Dendritic cell treated with granulocyte-macrophage colony-stimulating factor and Interleukin-4, amounts not matched to agents 40 ng/mL and 50 ng/mL, for 4 days (primary cell): Measurements from ENCODE around the gene C3.
"Not testable (repeated sequence)": the region's sequence is repeated elsewhere in the genome, so short reads cannot be mapped to it uniquely, and the experiment has no call there.

Experiments used
- H3K27ac Mint-ChIP-seq: one replicate; pipeline ENCODE4 v1.8.0; 2022; ENCODE audit warnings: mild to moderate bottlenecking, mixed read lengths
- H3K27me3 Mint-ChIP-seq: one replicate; pipeline ENCODE4 v1.8.0; 2022; ENCODE audit warnings: mild to moderate bottlenecking, mixed read lengths
- H3K36me3 Mint-ChIP-seq: one replicate; pipeline ENCODE4 v1.8.0; 2022; ENCODE audit warnings: low read depth, mixed read lengths
- H3K4me1 Mint-ChIP-seq: one replicate; pipeline ENCODE4 v1.8.0; 2022; ENCODE audit warnings: low read depth, mixed read lengths
- H3K4me3 Mint-ChIP-seq: one replicate; pipeline ENCODE4 v1.8.0; 2022; ENCODE audit warnings: mild to moderate bottlenecking, moderate library complexity, mixed read lengths
- H3K9me3 Mint-ChIP-seq: one replicate; pipeline ENCODE4 v1.8.0; 2022; ENCODE audit warnings: mixed read lengths
- intact Hi-C: fragments of 100-400 bp; cut with micrococcal nuclease; formaldehyde crosslinking; loops from one replicate; pipeline ENCODE4 v1.15.0; 2022

Gene C3

DNA sequence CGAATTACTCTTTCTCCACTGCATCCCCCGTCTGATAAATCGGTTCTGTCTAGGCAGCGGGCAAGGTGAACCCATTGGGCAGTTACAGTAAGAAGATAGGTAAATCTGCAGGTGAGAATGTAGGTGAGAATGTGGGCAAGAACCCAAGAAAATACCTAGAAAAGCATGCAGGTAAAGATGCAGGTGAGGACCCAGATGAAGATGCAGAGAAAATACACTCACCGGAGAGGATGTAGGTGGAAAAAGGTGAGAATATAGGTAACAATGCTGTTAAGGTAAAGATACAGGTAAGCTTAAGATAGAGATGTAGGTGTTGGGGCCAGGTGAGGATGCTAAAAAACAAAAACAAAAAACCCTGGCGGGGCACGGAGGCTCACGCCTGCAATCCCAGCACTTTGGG is 44.2 kb downstream of the C3 start:
- no peak overlapping the region for H3K27ac Mint-ChIP-seq
- no peaks in the 10 kb centered on the region for H3K36me3 Mint-ChIP-seq
- peaks cover 7% of the 10 kb centered on the region for H3K9me3 Mint-ChIP-seq
- H3K27me3 Mint-ChIP-seq: peaks cover 13% of the 10 kb centered on the region
- H3K4me1 Mint-ChIP-seq: peaks cover 68% of the 10 kb centered on the region
- H3K4me3 Mint-ChIP-seq: no peak overlapping the region
- intact Hi-C loops: loop anchor here (10.0 kb wide), 1 partner anchor 49 kb away; the partner anchor contains the start of gene C3

DNA sequence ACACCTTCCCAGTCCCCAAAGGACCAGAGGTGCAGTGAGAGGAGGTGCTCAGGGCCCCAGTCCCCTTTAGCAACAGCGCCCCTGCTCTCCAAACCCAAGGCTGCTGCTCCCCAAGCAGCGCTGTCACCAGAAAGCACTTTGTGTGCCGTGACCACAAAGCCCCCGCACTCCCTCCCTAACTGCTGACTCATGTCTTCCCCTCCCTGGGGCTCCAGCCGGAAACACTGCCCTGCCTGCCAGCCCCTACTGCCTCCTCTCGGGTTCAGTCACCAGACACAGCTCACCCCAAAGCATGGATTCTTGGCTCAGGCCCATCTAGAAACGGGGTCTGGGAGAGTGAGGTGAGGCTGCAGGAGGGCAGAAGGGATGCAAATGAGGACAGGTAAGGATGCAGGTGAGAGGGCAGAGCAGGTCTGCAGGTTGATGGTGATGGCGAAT is 45.6 kb downstream of the C3 start:
- Mint-ChIP-seq H3K9me3 (no peaks in the 10 kb centered on the region), H3K4me1 (peaks cover 69% of the 10 kb centered on the region), H3K36me3 (no peaks in the 10 kb centered on the region), H3K27ac (peak overlapping the region; percentile 53), H3K27me3 (peaks cover 2% of the 10 kb centered on the region), H3K4me3 (peak overlapping the region; percentile 63)
- intact Hi-C loops: loop anchor here (10.0 kb wide), 1 partner anchor 50 kb away; the partner anchor contains the start of gene C3

DNA sequence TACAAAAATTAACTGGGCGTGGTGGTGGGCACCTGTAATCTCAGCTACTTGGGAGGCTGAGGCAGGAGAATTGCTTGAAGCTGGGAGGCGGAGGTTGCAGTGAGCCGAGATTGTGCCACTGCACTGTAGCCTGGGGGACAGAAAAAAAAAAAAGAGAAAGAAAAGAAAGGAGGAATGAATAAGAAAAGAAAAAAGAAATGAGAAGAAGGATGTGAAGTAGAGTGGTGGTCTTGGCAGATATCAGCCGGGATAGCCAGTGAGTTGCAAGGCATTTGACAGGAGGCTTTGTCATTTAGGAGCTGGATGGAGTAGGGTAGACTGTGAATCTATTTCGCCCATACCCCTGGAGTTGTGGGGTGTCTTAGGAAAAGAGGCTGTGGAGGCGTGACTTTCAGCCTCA is 46.0 kb downstream of the C3 start:
- not testable (repeated sequence) for H3K36me3 Mint-ChIP-seq, H3K27me3 Mint-ChIP-seq, H3K9me3 Mint-ChIP-seq
- Mint-ChIP-seq H3K4me3 (peak overlapping the region; percentile 14), H3K27ac (peak overlapping the region; percentile 53), H3K4me1 (peaks cover 69% of the 10 kb centered on the region)
- intact Hi-C loops: loop anchor here (10.0 kb wide), 1 partner anchor 50 kb away; the partner anchor contains the start of gene C3

DNA sequence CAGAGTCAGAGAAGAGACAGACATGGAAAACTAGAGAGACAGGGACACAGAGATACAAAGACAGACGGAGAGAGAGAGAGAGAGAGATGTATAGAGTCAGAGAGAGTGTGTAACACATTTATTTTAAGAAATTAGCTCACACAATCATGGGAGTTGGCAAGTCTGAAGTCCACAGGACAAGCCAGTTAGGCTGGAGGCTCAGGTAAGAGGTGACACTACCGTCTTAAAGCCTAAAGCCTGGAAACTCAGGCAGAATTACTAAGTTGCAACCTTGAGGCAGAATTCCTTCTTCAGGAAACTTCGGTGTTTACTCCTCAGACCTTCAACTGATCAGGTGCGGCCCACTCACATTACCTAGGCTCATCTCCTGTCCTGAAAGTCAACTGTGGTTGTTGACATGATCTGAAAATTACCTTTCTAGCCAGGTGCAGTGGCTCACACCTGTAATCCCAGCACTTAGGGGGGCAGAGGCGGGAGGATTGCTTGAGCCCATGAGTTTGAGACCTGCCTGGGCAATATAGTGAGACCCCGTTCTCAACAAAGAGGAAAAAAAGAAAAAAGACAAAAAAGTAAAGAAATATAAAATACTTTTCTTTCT is 47.7 kb downstream of the C3 start:
- Mint-ChIP-seq H3K36me3 (no peaks in the 10 kb centered on the region), H3K9me3 (no peaks in the 10 kb centered on the region), H3K27me3 (peaks cover 2% of the 10 kb centered on the region), H3K4me3 (no peak overlapping the region), H3K4me1 (peaks cover 65% of the 10 kb centered on the region), H3K27ac (peak overlapping the region; percentile 4)
- intact Hi-C loops: loop anchor here (10.0 kb wide), 1 partner anchor 52 kb away; the partner anchor contains the start of gene C3

DNA sequence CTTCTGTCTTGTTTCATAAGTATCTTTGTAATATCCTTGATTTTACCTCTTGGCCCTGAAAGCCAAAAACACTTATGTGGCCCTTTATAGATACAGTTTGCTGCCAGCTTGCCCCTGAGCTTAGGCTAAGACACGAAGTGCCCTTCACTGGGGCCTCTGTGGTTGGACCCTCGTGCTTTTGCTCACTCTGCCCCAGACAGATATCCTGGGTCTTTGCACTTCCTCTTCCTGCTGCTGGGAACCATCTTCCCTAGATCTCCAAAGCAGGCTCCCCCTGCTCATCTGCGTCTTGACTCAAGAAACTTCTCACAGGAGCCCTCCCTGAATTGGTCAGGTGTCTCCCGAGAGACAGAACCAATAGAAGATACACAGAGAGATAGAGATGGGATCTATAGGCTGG is 48.5 kb downstream of the C3 start:
- Mint-ChIP-seq H3K27me3 (no peaks in the 10 kb centered on the region), H3K4me1 (peaks cover 66% of the 10 kb centered on the region), H3K4me3 (no peak overlapping the region), H3K27ac (no peak overlapping the region), H3K36me3 (no peaks in the 10 kb centered on the region), H3K9me3 (no peaks in the 10 kb centered on the region)
- intact Hi-C loops: loop anchor here (10.0 kb wide), 1 partner anchor 53 kb away; the partner anchor contains the start of gene C3

DNA sequence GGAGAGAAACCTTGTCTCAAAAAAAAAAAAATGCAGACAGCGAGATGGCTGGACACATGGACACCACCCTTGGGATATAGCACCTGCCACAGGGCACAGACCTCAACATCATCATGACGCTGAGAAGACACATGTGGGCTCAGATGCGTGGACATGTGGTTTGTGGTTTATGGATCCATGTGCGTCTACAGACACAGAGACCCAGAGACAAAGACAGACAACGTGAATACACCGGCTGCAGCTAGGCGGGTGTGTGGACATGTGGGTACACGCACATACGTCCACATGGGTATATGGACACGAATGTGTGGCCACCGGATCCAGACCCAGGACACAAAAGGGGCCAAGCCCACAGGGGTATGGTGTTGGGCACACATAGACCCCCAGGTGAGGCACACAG is 51.8 kb downstream of the C3 start:
- H3K27me3 Mint-ChIP-seq: no peaks in the 10 kb centered on the region
- peak overlapping the region; percentile 63 for H3K27ac Mint-ChIP-seq
- H3K9me3 Mint-ChIP-seq: no peaks in the 10 kb centered on the region
- peaks cover 11% of the 10 kb centered on the region for H3K36me3 Mint-ChIP-seq
- H3K4me3 Mint-ChIP-seq: peak overlapping the region; percentile 62
- intact Hi-C loops: no loop called here
- H3K4me1 Mint-ChIP-seq: peaks cover 49% of the 10 kb centered on the region

DNA sequence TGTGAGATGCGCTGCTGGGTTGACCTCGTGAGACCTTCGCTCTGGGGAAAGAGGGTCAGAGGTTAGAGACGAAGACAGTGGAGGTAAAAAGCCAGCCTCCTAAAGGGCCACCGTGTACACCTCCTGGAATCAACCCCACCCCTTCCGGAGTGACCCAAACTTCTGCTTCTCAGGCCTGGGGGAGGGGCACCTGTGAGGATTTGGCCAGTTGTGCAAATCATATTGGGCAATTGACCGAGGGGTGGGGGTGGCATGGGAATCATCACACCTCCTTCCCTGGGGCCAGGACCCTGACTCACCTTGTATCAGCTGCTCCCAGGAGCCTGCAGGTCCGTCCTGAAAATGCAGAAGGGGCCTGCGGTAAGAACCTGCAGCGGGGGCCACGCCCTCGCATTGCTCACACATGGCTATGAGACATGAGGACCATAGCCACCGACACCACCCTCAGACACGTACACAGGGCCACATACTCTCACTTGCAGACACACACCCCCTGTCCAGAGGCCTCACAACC is 53.3 kb downstream of the C3 start:
- H3K27me3 Mint-ChIP-seq: no peaks in the 10 kb centered on the region
- peaks cover 11% of the 10 kb centered on the region for H3K36me3 Mint-ChIP-seq
- intact Hi-C loops: no loop called here
- peaks cover 43% of the 10 kb centered on the region for H3K4me1 Mint-ChIP-seq
- H3K9me3 Mint-ChIP-seq: no peaks in the 10 kb centered on the region
- no peak overlapping the region for H3K27ac Mint-ChIP-seq
- no peak overlapping the region for H3K4me3 Mint-ChIP-seq

DNA sequence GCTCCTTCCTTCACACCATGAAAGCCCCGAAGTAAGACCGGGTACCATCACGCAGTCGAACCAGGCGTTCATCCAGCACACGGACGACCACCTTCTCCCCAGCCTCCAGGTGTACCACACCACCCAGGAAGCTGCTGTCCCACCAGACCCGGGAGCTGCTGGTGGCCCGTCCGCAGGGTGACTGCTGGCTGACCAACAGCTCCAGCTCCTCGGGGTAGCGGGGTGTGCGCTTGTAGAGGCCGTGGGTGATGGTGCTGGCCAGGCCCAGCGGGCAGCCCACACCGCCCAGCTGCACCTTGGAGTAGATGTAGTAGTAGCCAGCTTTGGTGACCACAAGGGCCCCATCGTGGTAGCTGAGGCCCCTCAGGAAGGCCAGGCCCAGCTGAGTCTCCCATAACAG is 55.5 kb downstream of the C3 start:
- Mint-ChIP-seq H3K36me3 (peaks cover 11% of the 10 kb centered on the region), H3K4me1 (peaks cover 26% of the 10 kb centered on the region), H3K27ac (peak overlapping the region; percentile 48), H3K4me3 (no peak overlapping the region), H3K27me3 (peaks cover 21% of the 10 kb centered on the region), H3K9me3 (no peaks in the 10 kb centered on the region)
- intact Hi-C loops: no loop called here

DNA sequence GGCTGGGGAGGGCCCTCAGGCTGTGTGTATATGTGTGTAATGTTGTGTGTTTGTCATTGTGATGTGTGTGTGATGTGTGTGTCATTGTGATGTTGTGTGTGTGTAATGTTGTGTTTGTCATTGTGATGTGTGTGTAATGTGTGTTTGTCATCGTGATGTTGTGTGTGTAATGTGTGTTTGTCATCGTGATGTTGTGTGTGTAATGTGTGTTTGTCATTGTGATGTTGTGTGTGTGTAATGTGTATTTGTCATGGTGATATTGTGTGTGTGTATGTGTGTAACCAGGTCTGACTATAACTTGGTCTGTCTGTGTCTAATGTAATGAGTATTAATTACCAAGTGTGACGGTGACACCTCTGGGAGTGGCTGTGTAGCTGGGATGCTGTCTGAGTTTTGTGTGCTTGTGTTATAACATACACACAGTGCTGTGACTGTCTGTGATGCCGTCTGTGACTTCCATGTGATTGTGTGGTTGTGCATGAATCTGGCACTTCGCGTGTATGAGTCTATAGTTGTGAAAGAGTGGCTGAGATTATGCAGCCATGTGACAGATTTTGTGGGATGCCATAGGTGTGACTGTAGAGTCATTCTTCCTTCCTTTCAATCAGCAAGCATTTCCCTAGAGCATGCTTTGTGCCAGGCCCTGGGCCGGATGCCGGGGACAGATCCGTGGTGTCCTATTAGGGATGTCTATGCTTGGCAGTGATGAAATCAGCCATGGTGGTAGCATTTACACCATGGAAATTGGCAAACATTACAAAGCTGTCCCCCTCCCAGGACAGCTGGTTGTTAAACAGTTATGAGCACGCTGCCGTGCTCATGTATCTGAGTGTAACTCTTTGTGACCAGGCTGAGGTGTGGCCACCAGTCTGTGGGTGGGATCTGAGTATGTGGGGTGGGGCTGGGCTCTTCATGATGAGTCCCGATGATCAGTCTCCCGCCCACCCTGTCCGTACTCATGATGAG is 56.9 kb downstream of the C3 start:
- H3K4me3 Mint-ChIP-seq: no peak overlapping the region
- intact Hi-C loops: no loop called here

DNA sequence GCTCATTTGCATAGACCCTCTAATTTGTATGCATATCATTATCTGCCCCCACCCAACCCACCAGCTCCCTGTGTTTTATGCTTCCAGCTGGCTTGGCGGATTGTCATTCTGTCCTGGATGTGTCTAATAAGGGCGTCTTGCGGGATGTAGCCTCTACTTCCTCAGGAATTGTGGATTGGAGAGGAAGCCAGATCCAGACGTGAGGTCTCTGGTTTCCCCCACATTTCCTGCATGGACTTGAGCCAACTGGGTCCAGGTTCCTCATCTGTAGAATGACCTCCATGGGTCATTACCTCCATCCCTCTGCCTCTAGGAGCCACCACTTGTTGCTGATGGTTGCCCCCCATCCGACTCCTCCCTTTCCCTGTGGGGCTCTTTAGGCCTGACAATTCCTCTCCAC is 57.7 kb downstream of the C3 start:
- H3K27ac Mint-ChIP-seq: no peak overlapping the region
- no peaks in the 10 kb centered on the region for H3K9me3 Mint-ChIP-seq
- intact Hi-C loops: no loop called here
- H3K27me3 Mint-ChIP-seq: peaks cover 42% of the 10 kb centered on the region
- H3K4me1 Mint-ChIP-seq: peaks cover 9% of the 10 kb centered on the region
- H3K4me3 Mint-ChIP-seq: no peak overlapping the region
- H3K36me3 Mint-ChIP-seq: peaks cover 11% of the 10 kb centered on the region

More for the DNA sequence above, 56.9 kb downstream of the C3 start:
- H3K4me1 Mint-ChIP-seq: peaks cover 12% of the 10 kb centered on the region
- H3K27me3 Mint-ChIP-seq: peaks cover 35% of the 10 kb centered on the region
- H3K27ac Mint-ChIP-seq: peak overlapping the region; percentile 48
- no peaks in the 10 kb centered on the region for H3K9me3 Mint-ChIP-seq
- H3K36me3 Mint-ChIP-seq: peaks cover 11% of the 10 kb centered on the region

DNA sequence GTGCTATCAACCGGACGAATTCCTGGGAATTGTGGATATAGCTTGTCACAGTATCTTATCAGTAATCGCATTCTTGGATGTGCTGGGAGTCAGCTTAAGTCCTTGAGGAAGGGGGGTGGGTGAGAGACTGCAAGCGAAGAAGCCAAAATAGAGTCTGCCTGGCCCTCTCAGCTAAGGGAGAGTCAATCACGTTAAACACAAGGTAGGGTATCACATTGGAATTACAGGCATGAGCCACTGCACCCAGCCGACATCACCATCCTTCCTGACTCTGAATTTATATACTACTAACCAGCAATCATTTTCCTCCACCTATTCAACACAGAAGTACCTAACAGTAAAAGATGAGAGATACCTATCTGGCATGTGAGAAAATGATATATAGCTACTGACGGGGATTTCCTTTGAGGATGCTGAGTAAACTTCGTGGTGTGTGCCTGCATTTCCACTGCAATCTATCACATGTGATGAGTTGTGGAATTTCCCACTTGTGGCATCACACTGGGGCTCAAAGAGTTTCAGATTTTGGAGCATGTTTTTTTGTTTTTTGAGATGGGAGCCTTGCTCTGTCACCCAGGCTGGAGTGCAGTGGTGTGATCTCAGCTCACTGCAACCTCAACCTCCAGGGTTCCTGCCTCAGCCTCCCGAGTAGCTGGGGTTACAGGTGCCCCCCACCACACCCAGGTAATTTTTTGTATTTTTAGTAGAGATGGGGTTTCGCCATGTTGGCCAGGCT is 58.8 kb downstream of the C3 start:
- H3K9me3 Mint-ChIP-seq, intact Hi-C loops, H3K27ac Mint-ChIP-seq, H3K4me1 Mint-ChIP-seq, H3K4me3 Mint-ChIP-seq: not testable (repeated sequence)
- Mint-ChIP-seq H3K27me3 (peaks cover 52% of the 10 kb centered on the region), H3K36me3 (peaks cover 11% of the 10 kb centered on the region)

DNA sequence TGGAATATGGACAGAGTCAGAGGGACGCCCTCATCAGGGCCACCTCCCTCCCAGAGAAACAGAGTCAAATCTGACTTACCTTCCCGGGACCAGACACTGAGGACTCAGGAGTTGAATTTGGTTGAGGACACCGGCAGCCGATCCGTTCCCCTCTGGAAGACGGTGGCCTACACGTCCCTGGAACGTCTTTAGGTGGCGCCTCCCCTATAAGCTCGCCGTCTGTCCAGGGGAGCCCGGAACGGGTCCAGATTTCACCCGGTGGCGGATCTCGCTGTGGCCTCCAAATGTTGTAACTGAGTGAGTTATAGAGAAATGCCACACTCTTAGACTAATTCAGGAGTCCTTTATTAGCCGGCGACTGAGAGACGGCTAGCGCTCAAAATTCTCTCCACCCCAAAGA is 59.5 kb downstream of the C3 start:
- Mint-ChIP-seq H3K27me3 (peaks cover 59% of the 10 kb centered on the region), H3K4me3 (no peak overlapping the region), H3K9me3 (no peaks in the 10 kb centered on the region), H3K27ac (no peak overlapping the region), H3K36me3 (peaks cover 11% of the 10 kb centered on the region), H3K4me1 (no peaks in the 10 kb centered on the region)
- intact Hi-C loops: no loop called here

DNA sequence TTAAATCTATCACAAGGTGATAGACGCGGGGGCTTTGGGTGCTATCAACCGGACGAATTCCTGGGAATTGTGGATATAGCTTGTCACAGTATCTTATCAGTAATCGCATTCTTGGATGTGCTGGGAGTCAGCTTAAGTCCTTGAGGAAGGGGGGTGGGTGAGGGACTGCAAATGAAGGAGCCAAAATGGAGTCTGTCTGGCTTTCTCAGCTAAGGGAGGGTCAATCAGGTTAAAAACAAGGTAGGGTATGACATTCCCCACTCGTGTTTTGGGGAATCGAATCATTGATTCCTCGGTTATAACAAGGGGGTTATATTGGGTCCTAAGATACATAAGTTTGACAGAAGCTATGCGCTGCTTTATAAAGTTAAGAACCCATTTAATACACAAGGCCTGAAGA is 64.1 kb downstream of the C3 start:
- H3K36me3 Mint-ChIP-seq, H3K4me3 Mint-ChIP-seq, intact Hi-C loops, H3K27ac Mint-ChIP-seq, H3K9me3 Mint-ChIP-seq: not testable (repeated sequence)
- Mint-ChIP-seq H3K4me1 (peaks cover 11% of the 10 kb centered on the region), H3K27me3 (peaks cover 83% of the 10 kb centered on the region)
